OCI-LY1 (cell line): ENCODE data around the gene NBEA.

ENCODE experiments used
- CTCF ChIP-seq: fragments of 200-600 bp; sonication (generic), shearing (Covaris generic); IDR thresholded peaks from 2 replicates; pipeline ENCODE4 v1.5.1; 2017; ENCODE audit warnings: mild to moderate bottlenecking, antibody characterized with exemption, low read length, moderate library complexity, mixed read lengths
- EZH2 ChIP-seq: fragments of 200-600 bp; sonication (generic), shearing (Covaris generic); IDR thresholded peaks from 2 replicates; pipeline ENCODE4 v1.8.0; 2017; ENCODE audit warnings: borderline replicate concordance, mixed run types, mild to moderate bottlenecking, antibody characterized with exemption, low read length, moderate library complexity, mixed read lengths

- no peak for TF ChIP-seq CTCF
- TF ChIP-seq EZH2: no peak
Observed at GRCh38 chr13:35694031-35694430, 752.0 kb downstream of the NBEA start.
